HUES48 (cell line): ENCODE measurements around the gene RCCD1.

Experiments used
- H3K27ac ChIP-seq: one replicate; pipeline ENCODE4 v1.7.0; 2013; ENCODE audit warnings: low read depth, low read length, inconsistent platforms
- H3K27me3 ChIP-seq: 2 replicates; pipeline ENCODE4 v1.6.1; 2013; ENCODE audit warnings: mild to moderate bottlenecking, low read length; ENCODE audit not compliant: control insufficient read depth, insufficient read depth
- H3K36me3 ChIP-seq: 2 replicates; pipeline ENCODE4 v1.6.1; 2013; ENCODE audit warnings: low read length; ENCODE audit not compliant: control insufficient read depth, insufficient read depth
- H3K4me1 ChIP-seq: 2 replicates; pipeline ENCODE4 v1.6.1; 2013; ENCODE audit warnings: mild to moderate bottlenecking, low read length; ENCODE audit not compliant: control insufficient read depth, insufficient read depth
- H3K4me3 ChIP-seq: 2 replicates; pipeline ENCODE4 v1.5.1; 2013; ENCODE audit warnings: mild to moderate bottlenecking, low read depth, low read length
- H3K9ac ChIP-seq: 2 replicates; pipeline ENCODE4 v1.6.1; 2013; ENCODE audit warnings: mild to moderate bottlenecking, low read depth, low read length, moderate library complexity
- H3K9me3 ChIP-seq: 2 replicates; pipeline ENCODE4 v1.6.1; 2013; ENCODE audit warnings: low read length; ENCODE audit not compliant: control insufficient read depth, insufficient read depth

The RCCD1 gene

DNA sequence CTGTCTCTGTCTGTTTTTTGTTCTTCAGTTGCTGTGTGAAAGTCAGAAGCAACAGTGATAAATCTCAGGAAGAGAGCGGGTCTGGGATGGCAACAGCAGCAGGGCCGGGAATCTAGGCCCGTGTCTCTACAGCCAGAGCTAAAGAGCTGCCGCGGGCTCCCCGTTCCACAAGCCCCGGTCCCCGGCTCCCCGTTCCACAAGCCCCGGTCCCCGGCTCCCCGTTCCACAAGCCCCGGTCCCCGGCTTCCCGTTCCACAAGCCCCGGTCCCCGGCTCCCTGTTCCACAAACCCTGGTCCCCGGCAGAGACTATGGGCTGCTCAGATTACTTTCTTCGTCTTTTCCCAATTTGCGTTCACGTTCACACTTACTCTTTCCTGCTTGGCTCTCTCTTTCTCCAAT lies 19.5 kb downstream of the RCCD1 start:
- Histone ChIP-seq H3K4me1 (no peaks in the 10 kb centered on the region), H3K9ac (no peak overlapping the region), H3K27me3 (no peaks in the 10 kb centered on the region), H3K9me3 (no peaks in the 10 kb centered on the region), H3K36me3 (peaks cover 90% of the 10 kb centered on the region), H3K4me3 (no peak overlapping the region), H3K27ac (no peak overlapping the region)

DNA sequence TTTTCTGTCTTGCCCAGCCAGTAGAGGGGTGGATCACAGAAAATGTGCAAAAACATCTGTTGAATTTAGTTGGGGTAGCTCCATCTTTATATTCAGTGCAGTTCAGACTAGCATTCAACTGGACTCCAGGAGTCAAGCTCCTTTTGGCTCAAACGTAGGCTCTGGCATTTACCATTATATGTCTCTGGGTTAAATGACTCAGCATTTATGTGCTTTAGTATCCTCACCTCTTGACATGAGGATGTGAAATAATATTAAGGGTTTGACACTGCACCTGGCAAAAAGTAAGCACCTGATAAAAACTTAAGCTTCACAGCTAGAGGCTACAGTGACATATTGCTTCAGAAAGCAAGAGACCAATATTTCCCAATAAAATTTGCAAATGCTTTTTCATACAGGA lies 24.9 kb downstream of the RCCD1 start:
- no peaks in the 10 kb centered on the region for H3K4me1 ChIP-seq
- H3K9ac ChIP-seq = no peak overlapping the region
- H3K36me3 ChIP-seq = peaks cover 97% of the 10 kb centered on the region
- H3K27ac ChIP-seq = no peak overlapping the region
- no peaks in the 10 kb centered on the region for H3K9me3 ChIP-seq
- H3K4me3 ChIP-seq = no peak overlapping the region
- no peaks in the 10 kb centered on the region for H3K27me3 ChIP-seq

DNA sequence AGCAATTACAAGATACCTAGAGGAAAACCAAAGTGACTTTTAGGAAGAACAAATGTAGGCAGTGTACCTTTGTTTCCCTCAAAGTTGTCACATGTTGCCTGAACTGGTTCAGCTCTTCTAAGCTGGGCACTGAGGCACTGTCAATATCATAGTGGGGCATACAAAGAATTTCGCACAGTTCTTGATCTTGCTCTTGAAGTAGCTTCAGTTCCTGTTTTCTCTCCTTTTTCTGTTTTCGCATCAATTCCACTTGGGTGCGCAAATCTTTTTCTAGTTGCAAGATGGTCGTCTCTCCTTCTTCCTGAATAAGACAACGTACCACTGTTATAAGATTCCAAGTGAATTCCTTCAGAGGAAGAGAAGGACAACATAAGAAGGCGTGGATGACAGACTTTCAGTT lies 27.0 kb downstream of the RCCD1 start:
- H3K4me1 ChIP-seq = no peaks in the 10 kb centered on the region
- H3K36me3 ChIP-seq = peaks cover 79% of the 10 kb centered on the region
- H3K4me3 ChIP-seq = no peak overlapping the region

DNA sequence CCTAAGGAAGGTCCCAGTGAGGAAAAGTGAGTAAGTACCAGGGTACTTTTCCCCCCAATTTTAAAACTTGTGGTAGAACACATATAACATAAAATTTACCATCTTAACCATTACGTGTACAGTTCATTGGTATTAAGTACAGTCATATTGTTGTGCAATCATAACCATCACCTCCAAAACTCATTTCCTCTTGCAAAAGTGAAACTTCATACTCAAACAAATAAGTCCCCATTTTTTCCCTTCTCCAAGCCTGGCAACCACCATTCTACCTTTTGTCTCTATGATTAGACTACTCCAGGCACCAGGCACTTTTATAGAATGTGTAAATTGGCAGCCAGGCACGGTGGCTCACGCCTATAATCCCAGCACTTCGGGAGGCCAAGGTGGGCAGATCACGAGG lies 27.5 kb downstream of the RCCD1 start:
- Histone ChIP-seq H3K27ac (no peak overlapping the region), H3K9me3 (no peaks in the 10 kb centered on the region), H3K4me3 (no peak overlapping the region), H3K4me1 (no peaks in the 10 kb centered on the region), H3K9ac (no peak overlapping the region), H3K27me3 (no peaks in the 10 kb centered on the region), H3K36me3 (peaks cover 74% of the 10 kb centered on the region)

More for the DNA sequence above, 27.0 kb downstream of the RCCD1 start:
- Histone ChIP-seq H3K27ac (no peak overlapping the region), H3K27me3 (no peaks in the 10 kb centered on the region), H3K9me3 (no peaks in the 10 kb centered on the region), H3K9ac (no peak overlapping the region)

DNA sequence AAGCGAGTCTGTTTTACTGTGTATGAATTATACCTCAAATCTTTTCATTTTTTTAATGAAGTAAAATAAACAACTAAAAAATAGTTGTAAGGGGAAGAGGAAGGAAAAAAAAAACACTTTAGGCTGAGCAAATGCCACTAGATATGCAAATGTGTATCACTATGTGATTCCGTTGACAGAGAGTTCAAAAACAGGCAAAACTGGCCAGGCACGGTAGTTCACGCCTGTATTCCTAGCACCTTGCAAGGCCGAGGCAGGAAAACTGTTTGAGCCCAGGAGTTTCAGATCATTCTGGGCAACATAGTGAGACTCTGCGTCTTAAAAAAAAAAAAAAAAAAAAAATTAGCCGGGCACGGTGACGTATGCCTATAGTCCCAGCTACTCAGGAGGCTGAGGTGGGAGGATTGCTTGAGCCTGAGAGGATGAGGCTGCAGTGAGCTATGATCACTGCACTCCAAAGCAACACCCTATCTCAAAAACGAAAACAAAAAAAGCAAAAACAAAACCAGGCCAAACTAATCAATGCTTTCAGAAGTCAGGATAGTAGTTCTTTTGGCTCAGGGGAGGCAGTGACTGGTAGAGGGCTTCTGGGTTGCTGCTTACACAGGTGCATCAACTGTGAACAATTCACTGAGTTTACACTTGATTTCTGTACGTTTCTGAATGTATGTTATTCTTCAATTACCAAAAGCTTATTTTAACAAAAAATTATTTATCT lies 32.3 kb downstream of the RCCD1 start:
- Histone ChIP-seq H3K4me1 (no peaks in the 10 kb centered on the region), H3K27me3 (no peaks in the 10 kb centered on the region), H3K36me3 (peaks cover 27% of the 10 kb centered on the region), H3K9me3 (no peaks in the 10 kb centered on the region), H3K27ac (no peak overlapping the region), H3K9ac (no peak overlapping the region), H3K4me3 (no peak overlapping the region)

DNA sequence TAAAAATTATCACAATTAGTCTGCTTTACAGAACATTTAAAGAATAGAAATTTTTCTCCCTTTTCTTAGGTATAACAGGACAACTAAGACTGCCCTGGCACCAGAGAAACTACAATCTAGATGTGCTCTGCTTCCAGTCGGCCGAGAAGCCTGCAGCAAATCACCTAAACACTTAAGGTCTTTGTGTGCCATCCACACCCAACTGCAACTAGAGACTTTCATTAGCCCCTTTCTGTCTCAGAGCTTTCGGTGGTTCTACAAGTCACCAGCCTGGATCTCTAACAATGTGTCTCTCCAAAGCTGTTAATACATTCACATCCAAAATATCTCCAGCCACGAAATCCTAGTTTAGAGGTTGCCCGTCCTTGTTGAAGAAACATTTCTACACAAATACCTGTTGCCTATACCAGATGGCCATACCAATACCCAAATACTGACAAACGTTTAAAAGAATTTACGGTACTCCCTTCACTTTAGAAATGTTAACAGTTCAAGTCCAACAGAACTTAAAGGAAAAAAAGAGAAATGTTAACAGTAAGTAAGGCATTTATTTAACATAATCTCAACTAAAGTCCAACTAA lies 33.0 kb downstream of the RCCD1 start:
- peaks cover 21% of the 10 kb centered on the region for H3K36me3 ChIP-seq
- no peak overlapping the region for H3K27ac ChIP-seq
- H3K27me3 ChIP-seq = no peaks in the 10 kb centered on the region
- no peak overlapping the region for H3K4me3 ChIP-seq
- H3K9me3 ChIP-seq = no peaks in the 10 kb centered on the region
- H3K4me1 ChIP-seq = no peaks in the 10 kb centered on the region
- no peak overlapping the region for H3K9ac ChIP-seq

DNA sequence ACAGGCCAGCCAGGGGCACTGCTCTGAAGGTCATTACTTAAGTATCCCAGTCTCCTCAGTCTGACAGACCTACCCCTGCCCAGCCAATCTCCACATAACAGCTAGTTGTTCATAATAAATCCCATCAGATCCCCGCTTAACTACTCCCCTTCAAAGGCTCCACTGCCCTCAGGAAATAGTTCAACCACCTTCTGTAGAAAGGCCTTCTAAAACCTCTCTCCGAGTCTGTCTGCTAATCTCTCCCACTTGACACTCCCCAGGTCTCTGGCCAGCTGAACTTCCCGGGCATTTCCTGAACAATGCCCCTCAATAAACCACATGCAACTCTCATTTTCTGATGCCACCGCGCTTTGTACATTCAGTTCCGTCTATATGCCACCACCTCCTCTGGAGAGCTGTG lies 33.6 kb downstream of the RCCD1 start:
- Histone ChIP-seq H3K36me3 (peaks cover 14% of the 10 kb centered on the region), H3K4me1 (no peaks in the 10 kb centered on the region), H3K4me3 (no peak overlapping the region), H3K9ac (no peak overlapping the region), H3K27ac (no peak overlapping the region), H3K27me3 (no peaks in the 10 kb centered on the region), H3K9me3 (no peaks in the 10 kb centered on the region)

DNA sequence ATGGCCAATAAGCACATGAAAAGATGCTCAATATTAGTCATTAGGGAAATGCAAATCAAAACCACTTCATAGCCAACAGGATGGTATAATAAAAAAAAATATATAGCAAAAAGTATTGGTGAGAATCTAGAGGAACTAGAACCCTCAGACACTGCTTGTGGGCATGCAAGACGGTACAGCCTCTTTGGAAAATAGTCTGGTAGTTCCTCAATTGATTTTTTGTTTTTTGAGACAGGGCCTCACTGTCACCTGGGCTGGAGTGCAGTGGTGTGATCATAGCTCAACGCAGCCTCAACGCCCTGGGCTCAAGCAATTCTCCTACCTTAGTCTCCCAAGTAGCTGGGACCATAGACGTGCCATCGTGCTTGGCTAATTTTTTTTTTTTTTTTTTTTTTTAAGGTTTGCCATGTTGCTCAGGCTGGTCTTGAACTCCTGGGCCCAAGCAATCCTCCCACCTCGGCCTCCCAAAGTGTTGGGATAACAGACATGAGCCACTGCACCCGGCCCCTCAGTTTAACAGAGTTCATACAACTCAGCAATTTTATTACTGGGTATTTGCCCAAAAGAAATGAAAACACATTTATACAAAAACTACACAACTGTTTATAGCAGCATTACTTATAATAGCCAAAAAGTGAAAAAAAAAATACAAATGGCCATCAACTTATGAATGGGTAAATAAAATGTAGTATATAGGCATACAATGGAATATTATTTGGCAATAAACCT lies 34.5 kb downstream of the RCCD1 start:
- no peaks in the 10 kb centered on the region for H3K27me3 ChIP-seq
- H3K4me1 ChIP-seq = no peaks in the 10 kb centered on the region
- no peak overlapping the region for H3K9ac ChIP-seq
- peaks cover 5% of the 10 kb centered on the region; the same call in 1 of the 2 replicates for H3K36me3 ChIP-seq
- H3K27ac ChIP-seq = no peak overlapping the region
- H3K4me3 ChIP-seq = no peak overlapping the region
- no peaks in the 10 kb centered on the region for H3K9me3 ChIP-seq

DNA sequence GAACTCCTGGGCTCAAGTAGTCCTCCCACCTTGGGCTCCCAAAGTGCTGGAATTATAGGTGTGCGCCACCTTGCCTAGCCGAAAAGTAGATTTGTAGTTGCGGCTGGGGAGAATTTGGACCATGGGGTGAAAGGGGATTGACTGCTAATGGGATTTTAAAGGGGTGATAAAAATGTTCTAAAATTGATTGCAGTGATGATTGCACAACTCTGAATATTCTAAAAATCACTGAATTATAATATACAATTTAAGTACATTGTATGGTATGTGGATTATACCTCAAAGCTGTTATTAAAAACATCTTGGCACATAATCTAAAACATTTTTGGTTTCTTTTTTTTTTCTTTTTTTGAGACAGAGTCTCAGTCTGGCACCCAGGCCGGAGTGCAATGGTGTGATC lies 35.8 kb downstream of the RCCD1 start:
- Histone ChIP-seq H3K27me3 (no peaks in the 10 kb centered on the region), H3K27ac (no peak overlapping the region), H3K9ac (no peak overlapping the region), H3K36me3 (no peaks in the 10 kb centered on the region; the same call in 1 of the 2 replicates), H3K4me3 (no peak overlapping the region), H3K4me1 (no peaks in the 10 kb centered on the region), H3K9me3 (no peaks in the 10 kb centered on the region)

DNA sequence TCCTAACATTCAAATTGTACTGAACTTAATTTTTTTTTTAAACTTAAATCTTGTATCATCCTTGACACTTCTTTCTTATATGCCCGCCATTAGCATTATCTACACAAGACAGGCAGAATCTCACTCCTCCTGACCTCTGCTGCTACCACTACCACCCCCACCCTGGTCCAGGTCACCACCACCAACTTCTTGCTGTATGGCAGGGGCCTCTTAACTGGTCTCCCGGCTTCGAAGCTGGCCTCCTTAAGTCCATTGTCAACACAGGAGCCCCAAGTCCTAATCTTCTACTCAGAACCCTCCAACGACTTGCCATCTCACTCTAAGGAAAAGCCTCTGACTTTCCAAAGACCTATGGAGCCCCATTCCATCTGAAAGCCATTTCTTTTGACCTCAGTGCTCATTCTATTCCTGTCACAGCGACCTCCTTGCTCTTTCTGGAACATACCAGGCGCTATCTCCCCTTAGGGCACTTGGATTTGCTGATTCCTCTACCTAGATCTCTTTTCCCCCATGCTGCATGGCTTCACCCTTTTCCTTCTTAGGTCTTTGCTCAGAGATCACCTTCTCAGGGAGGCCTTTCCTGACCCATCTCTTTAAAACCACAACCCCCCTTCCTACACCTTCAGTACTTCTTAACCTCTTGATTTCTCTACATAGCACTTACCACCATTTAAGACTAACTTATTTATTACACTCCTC lies 37.1 kb downstream of the RCCD1 start:
- no peaks in the 10 kb centered on the region for H3K27me3 ChIP-seq
- H3K36me3 ChIP-seq = no peaks in the 10 kb centered on the region
- no peaks in the 10 kb centered on the region for H3K9me3 ChIP-seq
- H3K4me1 ChIP-seq = no peaks in the 10 kb centered on the region
- H3K27ac ChIP-seq = no peak overlapping the region
- no peak overlapping the region for H3K4me3 ChIP-seq
- H3K9ac ChIP-seq = no peak overlapping the region

DNA sequence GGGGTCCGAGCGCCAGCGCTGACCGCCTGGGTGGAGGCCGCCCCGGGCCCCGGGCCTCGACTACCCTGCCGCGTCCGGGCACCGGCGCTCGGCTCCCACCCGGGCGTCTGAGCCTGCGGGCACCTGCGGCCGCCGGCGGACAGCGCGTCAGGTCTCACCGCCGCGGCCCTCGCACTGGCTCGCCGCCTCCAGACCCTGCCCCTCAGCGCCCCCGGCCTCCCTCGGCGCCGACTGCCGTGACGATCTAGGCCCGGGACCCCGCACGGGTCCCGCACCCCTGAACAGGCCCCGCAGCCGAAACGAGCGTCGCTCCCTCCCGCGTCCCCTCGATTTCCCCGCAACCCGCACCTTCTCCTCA lies 39.4 kb downstream of the RCCD1 start:
- Histone ChIP-seq H3K4me1 (no peaks in the 10 kb centered on the region), H3K27ac (peak overlapping the region; percentile 87), H3K9me3 (no peaks in the 10 kb centered on the region), H3K36me3 (peaks cover 21% of the 10 kb centered on the region), H3K27me3 (no peaks in the 10 kb centered on the region), H3K9ac (peak overlapping the region; percentile 95), H3K4me3 (peak overlapping the region; percentile 78)
